ENCODE measurements around the gene LETMD1.

GRCh38 chr12:51011955-51012354 is 36.2 kb upstream of the LETMD1 start:
- TF ChIP-seq, protein P1, sequence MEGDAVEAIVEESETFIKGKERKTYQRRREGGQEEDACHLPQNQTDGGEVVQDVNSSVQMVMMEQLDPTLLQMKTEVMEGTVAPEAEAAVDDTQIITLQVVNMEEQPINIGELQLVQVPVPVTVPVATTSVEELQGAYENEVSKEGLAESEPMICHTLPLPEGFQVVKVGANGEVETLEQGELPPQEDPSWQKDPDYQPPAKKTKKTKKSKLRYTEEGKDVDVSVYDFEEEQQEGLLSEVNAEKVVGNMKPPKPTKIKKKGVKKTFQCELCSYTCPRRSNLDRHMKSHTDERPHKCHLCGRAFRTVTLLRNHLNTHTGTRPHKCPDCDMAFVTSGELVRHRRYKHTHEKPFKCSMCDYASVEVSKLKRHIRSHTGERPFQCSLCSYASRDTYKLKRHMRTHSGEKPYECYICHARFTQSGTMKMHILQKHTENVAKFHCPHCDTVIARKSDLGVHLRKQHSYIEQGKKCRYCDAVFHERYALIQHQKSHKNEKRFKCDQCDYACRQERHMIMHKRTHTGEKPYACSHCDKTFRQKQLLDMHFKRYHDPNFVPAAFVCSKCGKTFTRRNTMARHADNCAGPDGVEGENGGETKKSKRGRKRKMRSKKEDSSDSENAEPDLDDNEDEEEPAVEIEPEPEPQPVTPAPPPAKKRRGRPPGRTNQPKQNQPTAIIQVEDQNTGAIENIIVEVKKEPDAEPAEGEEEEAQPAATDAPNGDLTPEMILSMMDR (conservative IDR thresholded peaks at IDR 0.05; ENCODE audit: low read depth, low read length), result no peak
- TF ChIP-seq POLR2A (IDR thresholded peaks at IDR 0.05; ENCODE audit: low read depth, low read length) (no peak), NFE2L2 (IDR thresholded peaks at IDR 0.05; ENCODE audit: low read depth, low read length) (no peak)

All from IMR-90 (cell line).